Measurements from ENCODE around the gene MDFIC.

MDFIC gene

GRCh38 chr7:115040057-115040456 is 118.2 kb downstream of the MDFIC start:
- ATAC-seq (no peak), DNase-seq (no peak)

- DNase-seq (no peak), ATAC-seq (no peak)
Measured at GRCh38 chr7:115040495-115040894, 118.6 kb downstream of the MDFIC start.

GRCh38 chr7:115042596-115042995 is 120.7 kb downstream of the MDFIC start:
- ATAC-seq (no peak), DNase-seq (no peak)

- no peak for ATAC-seq
- no peak for DNase-seq
Measured at GRCh38 chr7:115043605-115044004, 121.7 kb downstream of the MDFIC start.

- no peak for ATAC-seq
- DNase-seq: no peak
Measured at GRCh38 chr7:115044224-115044623, 122.3 kb downstream of the MDFIC start.

- ATAC-seq: no peak
Measured at GRCh38 chr7:115047958-115048720, 126.2 kb downstream of the MDFIC start.

GRCh38 chr7:115052706-115053105 is 130.8 kb downstream of the MDFIC start:
- DNase-seq (no peak), ATAC-seq (no peak)

More at GRCh38 chr7:115047958-115048720, 126.2 kb downstream of the MDFIC start:
- DNase-seq: no peak

GRCh38 chr7:115054478-115055065 is 132.7 kb downstream of the MDFIC start:
- DNase-seq: no peak

GRCh38 chr7:115056019-115056418 is 134.1 kb downstream of the MDFIC start:
- no peak for DNase-seq
- ATAC-seq: no peak

More at GRCh38 chr7:115054478-115055065, 132.7 kb downstream of the MDFIC start:
- no peak for ATAC-seq

- DNase-seq (no peak), ATAC-seq (no peak)
Measured at GRCh38 chr7:115058726-115059125, 136.8 kb downstream of the MDFIC start.

- DNase-seq (no peak), ATAC-seq (no peak)
Measured at GRCh38 chr7:115059321-115059720, 137.4 kb downstream of the MDFIC start.

GRCh38 chr7:115060095-115060870 is 138.4 kb downstream of the MDFIC start:
- no peak for DNase-seq
- ATAC-seq: no peak

- ATAC-seq (no peak), DNase-seq (no peak)
Measured at GRCh38 chr7:115066050-115066449, 144.2 kb downstream of the MDFIC start.

GRCh38 chr7:115066634-115067033 is 144.7 kb downstream of the MDFIC start:
- ATAC-seq (no peak), DNase-seq (no peak)

GRCh38 chr7:115068220-115068619 is 146.3 kb downstream of the MDFIC start:
- ATAC-seq: no peak
- DNase-seq: no peak
